Colonic mucosa (tissue), 4 donors: ENCODE measurements around the gene CTIF. TPM values are rescaled to one million over a fixed set of nuclear protein-coding genes. Genes with fewer than 3 reads are reported as not detected.

Source experiments
- DNase-seq: peaks from one replicate; pipeline ENCODE4 v3.0.0-alpha.2; 2020
- H3K27ac ChIP-seq: fragments of 200-600 bp; one replicate; pipeline ENCODE4 v1.8.0; 2021
- H3K27me3 ChIP-seq: fragments of 200-600 bp; one replicate; pipeline ENCODE4 v1.8.0; 2021
- H3K36me3 ChIP-seq: fragments of 200-600 bp; one replicate; pipeline ENCODE4 v1.8.0; 2021
- H3K4me1 ChIP-seq: fragments of 200-600 bp; one replicate; pipeline ENCODE4 v1.8.0; 2021; ENCODE audit warnings: mild to moderate bottlenecking
- H3K4me3 ChIP-seq: fragments of 200-600 bp; one replicate; pipeline ENCODE4 v1.8.0; 2021
- H3K9ac ChIP-seq, 2 donors: one replicate each; pipeline ENCODE4 v1.7.0; 2013; ENCODE audit warnings: control low read depth in 2 of 2, low read depth in 2 of 2, low read length in 2 of 2
- H3K9me3 ChIP-seq: fragments of 200-600 bp; one replicate; pipeline ENCODE4 v1.8.0; 2021
- CTCF ChIP-seq: fragments of 200-600 bp; IDR thresholded peaks from one replicate; pipeline ENCODE4 v1.8.0; 2022; ENCODE audit warnings: antibody characterized with exemption, mild to moderate bottlenecking
- intact Hi-C: fragments of 100-400 bp; cut with DNase I; formaldehyde crosslinking; loops from one replicate; pipeline ENCODE4 v1.14.1; 2022
- total RNA-seq, 2 donors: library from RNA; stranded (reverse); fragmentation: NEBNext Ultra II Directional in 1 of 2; extraction: Animal tissue kit (Norgen Biotek cat#: 25700) in 1 of 2; gene quantifications; one replicate each; pipeline ENCODE4 v1.2.1, GENCODE V29; 2021
- donor health status: healthy.
- donor health status: DM: no; HTN: no; CAD: no.
- donor health status: DM: no; HTN: no; CAD: no.

CTIF gene
- total RNA-seq, 2 donors from 2014 or later, result 13.0 to 16.7 TPM

GRCh38 chr18:48857023-48857694, 318.3 kb downstream of the CTIF start:
- no peak for TF ChIP-seq CTCF
- Histone ChIP-seq H3K36me3 (no peaks in the 10 kb centered on the region), H3K4me1 (no peaks in the 10 kb centered on the region), H3K27ac (no peak overlapping the region), H3K9me3 (no peaks in the 10 kb centered on the region), H3K27me3 (no peaks in the 10 kb centered on the region), H3K9ac (no peak overlapping the region), H3K4me3 (no peak overlapping the region)
- intact Hi-C loops, result no loop called here
- no peak for DNase-seq

GRCh38 chr18:48858676-48859075, 319.8 kb downstream of the CTIF start:
- H3K9me3 ChIP-seq, result no peaks in the 10 kb centered on the region
- intact Hi-C loops, result no loop called here
- no peaks in the 10 kb centered on the region for H3K4me1 ChIP-seq
- H3K9ac ChIP-seq, result no peak overlapping the region
- no peaks in the 10 kb centered on the region for H3K36me3 ChIP-seq
- no peak overlapping the region for H3K4me3 ChIP-seq
- TF ChIP-seq CTCF, result no peak
- no peak for DNase-seq
- H3K27ac ChIP-seq, result no peak overlapping the region
- H3K27me3 ChIP-seq, result no peaks in the 10 kb centered on the region

GRCh38 chr18:48859311-48860268, 320.8 kb downstream of the CTIF start:
- Histone ChIP-seq H3K27ac (no peak overlapping the region), H3K36me3 (no peaks in the 10 kb centered on the region), H3K9ac (no peak overlapping the region), H3K4me3 (no peak overlapping the region), H3K27me3 (no peaks in the 10 kb centered on the region), H3K4me1 (no peaks in the 10 kb centered on the region), H3K9me3 (no peaks in the 10 kb centered on the region)
- no peak for DNase-seq
- no peak for TF ChIP-seq CTCF
- intact Hi-C loops, result no loop called here

GRCh38 chr18:48860269-48861180, 321.7 kb downstream of the CTIF start:
- no peak overlapping the region for H3K9ac ChIP-seq
- intact Hi-C loops, result no loop called here
- no peaks in the 10 kb centered on the region for H3K4me1 ChIP-seq
- H3K27me3 ChIP-seq, result no peaks in the 10 kb centered on the region
- DNase-seq, result no peak
- H3K4me3 ChIP-seq, result no peak overlapping the region
- TF ChIP-seq CTCF, result no peak
- H3K36me3 ChIP-seq, result no peaks in the 10 kb centered on the region
- no peaks in the 10 kb centered on the region for H3K9me3 ChIP-seq
- H3K27ac ChIP-seq, result no peak overlapping the region

- intact Hi-C loops, result no loop called here
- no peak overlapping the region for H3K4me3 ChIP-seq
- no peak overlapping the region for H3K27ac ChIP-seq
- no peaks in the 10 kb centered on the region for H3K9me3 ChIP-seq
- no peak overlapping the region for H3K9ac ChIP-seq
- TF ChIP-seq CTCF, result no peak
- no peaks in the 10 kb centered on the region for H3K36me3 ChIP-seq
- H3K27me3 ChIP-seq, result no peaks in the 10 kb centered on the region
- H3K4me1 ChIP-seq, result no peaks in the 10 kb centered on the region
- no peak for DNase-seq
Observed at GRCh38 chr18:48861181-48861708, 322.4 kb downstream of the CTIF start.
